ENCODE results near the gene ST14.

The ST14 gene

DNA sequence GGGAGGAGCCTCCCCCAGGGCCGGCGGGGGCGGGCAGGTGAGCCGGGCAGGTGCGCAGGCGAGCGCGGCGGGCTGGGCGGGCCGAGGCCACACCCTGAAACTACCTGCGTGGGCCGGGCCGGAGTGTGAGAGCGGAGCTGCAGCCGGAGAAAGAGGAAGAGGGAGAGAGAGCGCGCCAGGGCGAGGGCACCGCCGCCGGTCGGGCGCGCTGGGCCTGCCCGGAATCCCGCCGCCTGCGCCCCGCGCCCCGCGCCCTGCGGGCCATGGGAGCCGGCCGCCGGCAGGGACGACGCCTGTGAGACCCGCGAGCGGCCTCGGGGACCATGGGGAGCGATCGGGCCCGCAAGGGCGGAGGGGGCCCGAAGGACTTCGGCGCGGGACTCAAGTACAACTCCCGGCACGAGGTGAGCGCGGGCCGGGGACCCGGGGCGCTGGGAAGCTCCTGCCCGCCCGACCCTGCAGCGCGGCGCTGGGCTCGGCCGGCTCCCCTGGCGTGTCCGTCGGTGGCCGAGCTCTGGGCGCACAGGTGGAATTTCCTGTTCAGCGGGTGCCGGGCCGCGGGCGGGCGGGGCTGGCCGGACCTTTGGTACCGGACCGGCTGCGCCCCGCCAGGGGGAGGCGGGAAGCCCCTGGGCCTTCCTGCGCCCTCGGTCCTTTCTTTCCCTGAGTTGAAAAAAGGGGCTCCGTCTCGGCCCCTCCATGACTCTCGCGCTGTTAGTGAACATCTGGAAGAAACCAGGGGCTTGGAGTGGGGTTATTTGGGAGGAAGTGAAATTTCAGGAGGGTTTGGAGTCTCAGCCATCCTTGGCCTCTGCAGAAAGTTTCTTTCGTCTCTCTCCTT lies at the start of gene ST14:
TSS of gene ST14 (plus strand) at position 126 of the 841 bp plus-strand sequence. CDS start at position 324, 198 bp downstream.
- no peak for DNase-seq

DNA sequence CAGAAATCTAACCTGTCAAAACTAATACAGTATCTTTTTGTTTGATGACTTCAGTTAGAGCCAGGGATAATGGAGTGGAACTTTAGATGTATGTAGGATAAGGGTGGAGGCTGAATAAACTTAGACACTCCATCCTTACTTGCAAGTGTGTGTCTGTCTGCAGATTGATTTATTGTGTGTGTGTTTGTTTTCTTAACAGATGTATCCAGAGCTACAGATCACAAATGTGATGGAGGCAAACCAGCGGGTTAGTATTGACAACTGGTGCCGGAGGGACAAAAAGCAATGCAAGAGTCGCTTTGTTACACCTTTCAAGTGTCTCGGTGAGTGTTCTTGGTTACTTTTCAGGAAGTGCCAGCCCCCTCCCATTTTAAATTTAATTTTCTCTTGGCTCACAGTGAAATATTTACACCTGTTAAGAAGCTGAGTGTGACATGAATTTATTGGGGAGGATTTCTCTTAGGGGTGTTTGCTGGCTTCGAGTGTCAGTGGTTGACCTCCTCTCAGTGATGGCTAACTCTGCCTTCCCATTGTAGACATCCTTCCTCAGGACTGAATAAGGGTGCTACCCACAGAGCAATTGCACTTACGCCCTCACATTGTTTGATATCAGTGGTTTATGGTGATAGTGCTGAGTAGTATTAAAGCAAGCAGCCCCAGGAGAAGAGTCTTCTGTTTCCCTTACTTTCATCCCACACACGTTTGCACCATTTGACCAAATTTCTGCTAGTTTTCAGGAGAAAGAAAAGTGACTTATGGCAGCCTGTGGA lies 49.1 kb upstream of the ST14 start:
- no peak for DNase-seq

DNA sequence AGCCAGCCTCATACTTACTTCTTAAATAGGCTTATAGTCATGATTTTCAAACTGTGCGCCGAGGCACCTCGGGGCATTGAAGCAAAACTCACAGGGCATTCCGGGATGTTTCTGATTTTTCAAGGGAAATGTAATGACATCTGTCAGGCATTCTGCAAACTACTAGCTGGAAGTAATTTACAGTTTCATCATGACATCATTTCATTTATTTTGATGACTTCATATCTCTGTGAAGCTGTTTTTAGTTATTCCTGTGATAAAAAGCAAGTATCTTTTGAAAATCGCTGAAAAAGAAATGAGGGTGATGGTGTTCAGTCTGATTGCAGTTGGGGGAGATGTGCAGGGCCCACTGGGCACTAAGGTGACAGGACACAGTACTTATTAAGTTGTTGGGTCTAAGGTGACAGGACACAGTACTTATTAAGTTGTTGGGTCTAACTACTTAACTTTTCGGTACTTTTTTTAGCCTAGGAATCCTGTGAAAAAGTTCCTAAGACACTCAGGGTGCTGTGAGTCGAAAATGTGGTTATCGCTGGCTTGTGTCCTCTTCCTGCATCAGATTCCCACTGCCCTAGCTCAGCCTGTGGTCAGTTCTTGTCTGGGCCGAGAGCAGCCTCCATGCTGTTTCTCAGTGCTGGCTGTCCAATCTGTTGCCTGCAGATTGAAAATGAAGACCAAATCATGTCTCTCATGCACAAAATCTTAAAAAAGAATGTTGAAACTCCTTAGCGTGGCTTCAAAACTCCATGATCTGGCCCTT lies 47.3 kb upstream of the ST14 start:
- no peak for DNase-seq

DNA sequence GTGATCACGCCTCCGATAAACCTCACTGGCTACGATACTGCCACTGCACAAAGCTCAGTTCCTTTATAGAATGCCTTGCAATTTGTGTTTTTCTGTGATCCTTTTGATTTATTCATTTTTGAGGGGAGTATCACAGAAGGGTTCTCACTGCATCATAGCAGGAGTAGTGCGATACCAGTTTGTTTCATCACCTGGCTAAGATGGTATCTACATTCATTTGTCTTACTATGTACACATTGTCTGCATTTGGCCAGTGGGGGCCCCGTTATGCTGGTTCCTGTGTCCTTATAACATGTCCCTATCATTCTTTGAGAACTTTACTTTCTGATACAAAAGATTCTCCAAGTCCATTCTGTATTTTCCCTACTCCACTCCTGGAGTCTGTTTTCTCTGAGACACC lies 45.3 kb upstream of the ST14 start:
- DNase-seq, result no peak

DNA sequence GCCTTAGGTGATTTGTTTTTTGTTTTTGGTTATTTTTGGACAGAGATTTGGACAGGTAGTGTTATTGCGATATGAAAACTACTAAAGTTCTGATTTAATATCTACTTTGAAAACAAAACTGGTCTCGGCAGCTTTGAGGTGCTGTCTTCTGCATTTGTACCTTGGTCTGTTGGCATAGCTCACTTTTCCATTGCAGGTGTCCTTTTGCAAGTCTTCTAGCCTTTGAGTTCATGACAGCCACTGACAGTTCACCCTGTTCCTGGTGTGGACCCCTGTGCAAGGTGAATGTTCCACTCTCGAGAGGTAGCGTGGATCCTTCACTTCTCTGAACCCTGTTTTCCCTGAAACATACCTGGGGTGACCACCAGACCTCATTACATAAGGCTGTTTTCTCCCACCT lies 44.9 kb upstream of the ST14 start:
- no peak for DNase-seq

DNA sequence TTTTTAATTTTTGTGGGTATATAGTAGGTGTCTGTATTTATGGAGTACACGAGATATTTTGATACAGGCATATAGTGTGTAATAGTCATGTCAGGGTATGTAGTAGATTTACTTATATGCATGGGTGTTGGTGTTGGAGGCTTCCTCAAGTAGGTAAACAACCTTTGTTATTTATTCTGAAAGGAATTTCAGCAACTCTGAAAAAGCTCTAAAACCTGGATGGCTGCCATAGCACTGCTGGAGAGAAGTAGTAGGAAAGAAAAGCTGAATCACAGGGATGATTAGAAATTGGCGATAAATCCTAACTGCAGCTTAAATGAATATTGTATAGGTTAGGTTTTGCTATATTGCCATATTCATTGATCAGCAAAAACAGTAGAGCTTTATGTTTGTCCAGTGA lies 44.4 kb upstream of the ST14 start:
- DNase-seq, result no peak

DNA sequence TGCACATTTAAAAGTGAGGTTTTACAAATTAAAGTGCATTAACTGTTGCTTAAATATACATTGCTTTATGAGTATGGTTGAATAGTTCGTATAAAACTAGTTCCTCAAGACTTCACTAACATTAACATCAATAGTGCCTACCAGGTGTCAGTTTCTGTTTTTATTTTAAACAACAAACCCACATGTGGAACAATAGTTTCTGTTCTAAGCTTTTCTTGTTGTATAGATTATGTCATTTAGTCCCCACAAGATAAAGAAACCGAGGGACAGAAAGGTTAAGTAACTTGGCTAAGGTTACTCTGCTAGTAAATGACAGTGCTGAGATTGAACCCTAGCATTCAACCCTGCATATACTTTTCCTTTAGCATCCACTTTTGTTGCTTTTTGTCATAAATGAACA lies 41.4 kb upstream of the ST14 start:
- DNase-seq, result no peak

DNA sequence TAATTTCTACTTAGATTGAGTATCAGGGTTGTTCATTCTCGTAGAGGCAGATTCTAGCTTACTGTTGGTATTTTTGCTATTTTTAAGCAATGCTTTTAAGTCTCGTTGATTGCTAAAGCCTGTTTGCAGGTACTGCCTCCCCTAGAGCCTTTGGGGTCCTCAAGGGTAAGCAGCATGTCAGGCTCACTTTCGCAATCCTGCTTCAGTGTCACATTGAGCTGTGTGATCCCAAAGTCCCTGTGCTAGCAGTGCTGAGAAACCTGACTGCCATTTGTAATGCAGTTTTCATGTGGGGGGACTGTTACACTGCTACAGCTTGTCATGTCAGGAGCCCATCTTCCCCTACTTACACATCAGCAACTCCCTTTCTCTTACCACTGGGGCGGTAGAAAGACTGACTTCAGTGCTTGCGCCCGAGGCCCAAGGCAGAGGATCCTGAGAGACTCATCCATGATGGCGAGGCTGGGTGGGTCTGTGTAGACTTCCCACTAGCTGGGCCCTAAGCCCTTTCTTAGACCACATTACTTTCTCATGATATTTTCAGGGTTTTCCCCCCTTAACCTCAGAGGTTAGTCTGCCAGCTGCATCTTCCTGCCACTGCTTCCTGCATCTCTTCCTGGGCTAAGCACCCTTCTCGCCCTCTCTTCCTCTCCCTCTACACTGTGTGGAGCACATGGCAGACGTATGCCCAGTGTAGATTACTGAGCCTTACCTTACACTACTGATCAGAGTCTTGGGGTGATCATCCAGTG lies 40.8 kb upstream of the ST14 start:
- DNase-seq, result no peak

DNA sequence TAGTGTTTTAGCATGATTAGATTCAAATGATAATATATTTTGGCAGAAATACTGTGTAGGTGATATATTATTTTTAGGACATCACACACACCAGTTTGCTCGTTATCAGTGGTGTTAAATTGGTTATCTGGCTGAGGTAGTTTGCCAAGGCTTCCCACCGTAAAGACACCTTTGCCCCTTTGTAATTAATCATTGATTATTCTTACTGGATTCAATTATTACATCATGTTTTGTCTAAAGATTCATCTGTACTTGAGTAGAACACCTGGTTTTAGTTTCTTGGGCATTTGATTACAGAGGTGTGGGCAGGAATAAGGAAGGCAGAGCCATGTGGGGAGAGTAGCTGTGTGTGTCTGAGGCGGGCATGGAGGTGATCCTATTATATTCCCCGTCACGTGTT lies 39.5 kb upstream of the ST14 start:
- no peak for DNase-seq

DNA sequence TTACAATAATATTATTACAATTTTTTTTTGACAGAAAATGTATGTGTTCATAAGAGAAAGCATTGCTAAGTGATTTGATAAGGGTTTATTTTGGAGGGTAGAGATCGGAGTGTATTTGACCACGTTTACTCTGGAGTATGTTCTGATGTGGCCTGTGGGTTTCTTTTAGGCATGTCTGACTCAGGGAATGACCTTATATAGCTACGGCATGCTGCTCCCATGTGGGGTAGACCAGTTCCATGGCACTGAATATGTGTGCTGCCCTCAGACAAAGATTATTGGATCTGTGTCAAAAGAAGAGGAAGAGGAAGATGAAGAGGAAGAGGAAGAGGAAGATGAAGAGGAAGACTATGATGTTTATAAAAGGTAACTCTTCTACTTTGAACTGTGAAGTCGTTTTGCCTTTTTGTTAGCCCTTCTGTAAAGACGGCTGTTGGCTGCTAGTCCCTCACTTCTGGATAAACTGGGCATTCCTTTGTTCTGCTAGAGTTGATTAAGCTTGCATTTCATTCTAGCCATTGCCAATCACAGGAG lies 38.1 kb upstream of the ST14 start:
- DNase-seq, result no peak

DNA sequence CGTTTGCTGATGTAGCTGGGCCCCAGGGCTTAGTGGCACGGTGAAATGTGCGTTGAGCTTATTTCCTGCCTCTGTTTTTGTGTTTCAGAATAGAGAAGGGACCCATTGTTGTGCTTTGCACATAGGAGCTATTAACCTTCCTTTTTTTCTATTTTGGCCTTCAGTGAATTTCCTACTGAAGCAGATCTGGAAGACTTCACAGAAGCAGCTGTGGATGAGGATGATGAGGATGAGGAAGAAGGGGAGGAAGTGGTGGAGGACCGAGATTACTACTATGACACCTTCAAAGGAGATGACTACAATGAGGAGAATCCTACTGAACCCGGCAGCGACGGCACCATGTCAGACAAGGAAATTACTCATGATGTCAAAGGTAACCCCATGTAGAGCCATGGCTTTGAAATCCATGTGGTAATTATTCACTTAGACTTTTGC lies 37.4 kb upstream of the ST14 start:
- no peak for DNase-seq

DNA sequence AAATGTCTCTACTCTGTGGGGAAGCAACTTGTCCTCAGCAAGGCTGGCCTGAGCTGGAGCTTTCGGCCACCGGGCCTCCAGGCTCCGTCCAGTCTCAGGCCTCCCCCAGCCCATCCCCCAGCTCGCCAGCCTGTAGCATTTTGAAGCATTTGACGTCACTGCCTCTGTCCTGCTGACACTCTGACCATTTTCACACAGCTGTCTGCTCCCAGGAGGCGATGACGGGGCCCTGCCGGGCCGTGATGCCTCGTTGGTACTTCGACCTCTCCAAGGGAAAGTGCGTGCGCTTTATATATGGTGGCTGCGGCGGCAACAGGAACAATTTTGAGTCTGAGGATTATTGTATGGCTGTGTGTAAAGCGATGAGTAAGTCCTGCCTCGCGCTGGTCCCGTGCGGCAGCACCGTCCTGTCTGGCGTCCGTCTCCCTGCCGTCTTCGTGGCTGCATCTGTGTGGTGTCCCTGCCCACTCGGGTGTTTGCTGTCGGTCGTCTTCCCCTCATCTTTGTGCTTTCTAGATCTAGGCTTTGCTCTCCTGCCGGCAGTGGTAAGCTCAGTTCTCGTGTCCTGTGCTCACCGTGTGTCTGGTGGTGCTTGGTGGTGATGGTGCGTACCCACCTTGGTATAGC lies 36.1 kb upstream of the ST14 start:
- DNase-seq, result no peak

DNA sequence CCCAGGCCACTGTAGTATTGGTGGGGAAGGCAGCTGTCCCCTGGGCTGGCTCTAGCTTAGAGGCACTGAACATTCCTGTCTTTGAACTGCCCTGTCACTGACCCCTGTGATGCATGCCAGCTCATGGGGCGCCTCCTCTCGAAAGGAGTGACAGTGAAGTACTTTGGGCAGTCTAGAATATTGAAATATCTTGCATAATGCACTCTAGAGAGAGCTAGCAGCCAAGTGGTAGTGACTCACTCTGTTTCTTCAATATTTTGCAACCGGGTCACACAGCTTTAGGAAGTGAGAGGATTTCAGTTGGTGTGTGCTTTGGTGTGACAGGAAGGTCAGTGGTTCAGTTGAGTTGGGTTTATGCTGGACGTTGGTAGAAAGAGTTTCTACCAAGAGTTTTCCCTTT lies 35.5 kb upstream of the ST14 start:
- DNase-seq, result no peak

DNA sequence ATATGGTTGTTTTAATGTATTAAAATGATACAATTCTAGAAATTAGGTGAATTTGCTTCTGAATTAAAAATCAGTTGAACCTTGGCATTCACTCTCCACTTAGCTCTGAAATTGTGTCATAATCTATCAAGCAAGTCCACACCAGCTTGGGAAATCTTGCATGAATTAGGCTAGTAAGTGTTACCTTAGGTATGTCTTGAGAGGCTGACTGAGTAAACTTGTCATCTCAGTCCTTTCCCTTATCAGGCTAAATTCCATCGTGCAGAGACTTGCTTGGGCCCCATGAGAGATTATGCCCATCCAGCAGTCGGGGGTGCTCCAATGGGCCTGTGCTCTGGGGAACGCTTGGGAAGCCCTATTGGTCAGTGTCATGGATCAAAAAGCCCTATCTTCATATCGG lies 33.9 kb upstream of the ST14 start:
- no peak for DNase-seq

DNA sequence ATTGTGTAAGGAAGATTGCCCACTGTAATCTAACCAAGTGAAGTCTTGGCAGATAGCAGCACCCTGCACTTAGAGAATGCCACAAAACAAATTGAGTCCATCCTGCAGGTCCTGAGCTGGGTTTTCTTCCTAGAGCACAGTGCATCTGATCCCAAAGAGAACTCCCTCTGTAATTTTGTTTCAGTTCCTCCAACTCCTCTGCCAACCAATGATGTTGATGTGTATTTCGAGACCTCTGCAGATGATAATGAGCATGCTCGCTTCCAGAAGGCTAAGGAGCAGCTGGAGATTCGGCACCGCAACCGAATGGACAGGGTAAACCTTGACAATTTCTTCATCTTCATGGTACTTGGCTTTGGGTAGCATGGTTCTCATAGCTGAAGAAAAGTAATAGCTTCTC lies 33.1 kb upstream of the ST14 start:
- DNase-seq, result no peak

DNA sequence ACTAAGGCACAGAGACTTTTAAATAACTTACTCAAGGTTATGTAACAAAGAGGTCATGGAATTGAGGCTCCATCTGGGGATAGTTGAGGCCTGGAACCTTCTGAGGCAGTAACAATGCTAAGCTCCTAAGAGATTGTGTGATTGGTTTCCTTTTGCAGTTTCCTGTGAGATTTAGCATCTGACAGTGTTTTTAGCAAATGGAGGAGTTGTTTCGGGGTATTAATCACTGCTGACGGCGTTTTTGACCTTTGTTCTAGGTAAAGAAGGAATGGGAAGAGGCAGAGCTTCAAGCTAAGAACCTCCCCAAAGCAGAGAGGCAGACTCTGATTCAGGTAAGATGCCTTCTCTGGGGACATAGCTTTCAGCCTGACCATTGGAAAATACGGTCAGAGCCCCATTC lies 32.1 kb upstream of the ST14 start:
- no peak for DNase-seq

DNA sequence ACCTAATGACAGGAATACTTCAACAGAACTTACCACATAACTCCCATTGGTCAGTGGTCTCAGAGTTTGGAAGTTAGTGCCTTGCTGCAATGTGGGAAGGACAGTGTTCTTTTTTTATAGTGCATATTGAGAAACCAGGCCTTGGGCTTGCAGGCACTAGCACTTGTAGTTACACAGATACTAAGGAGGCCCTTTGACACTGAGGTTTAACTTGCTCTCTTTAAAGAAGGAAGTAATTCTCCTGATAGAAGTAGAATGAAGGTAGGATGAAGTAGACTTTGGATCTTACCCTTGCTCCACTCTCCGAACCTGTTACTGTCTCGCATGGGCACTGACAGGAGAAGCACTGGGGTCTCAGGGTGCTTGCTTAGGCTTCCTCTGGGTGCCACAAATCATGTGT lies 31.0 kb upstream of the ST14 start:
- no peak for DNase-seq

DNA sequence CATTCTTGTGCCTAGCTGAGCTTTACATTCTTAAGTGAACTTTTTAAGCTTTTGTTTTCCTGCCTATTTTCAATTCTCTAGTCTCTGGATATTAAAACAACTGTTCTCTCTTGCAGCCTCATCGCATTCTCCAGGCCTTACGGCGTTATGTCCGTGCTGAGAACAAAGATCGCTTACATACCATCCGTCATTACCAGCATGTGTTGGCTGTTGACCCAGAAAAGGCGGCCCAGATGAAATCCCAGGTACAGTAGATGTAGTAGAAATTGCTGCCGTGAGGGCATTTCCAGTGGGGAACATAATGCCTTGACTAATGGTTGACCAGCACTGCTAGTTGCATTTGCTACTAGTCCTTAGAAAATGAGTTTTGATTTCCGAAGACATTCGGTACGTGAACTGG lies 29.7 kb upstream of the ST14 start:
- no peak for DNase-seq

DNA sequence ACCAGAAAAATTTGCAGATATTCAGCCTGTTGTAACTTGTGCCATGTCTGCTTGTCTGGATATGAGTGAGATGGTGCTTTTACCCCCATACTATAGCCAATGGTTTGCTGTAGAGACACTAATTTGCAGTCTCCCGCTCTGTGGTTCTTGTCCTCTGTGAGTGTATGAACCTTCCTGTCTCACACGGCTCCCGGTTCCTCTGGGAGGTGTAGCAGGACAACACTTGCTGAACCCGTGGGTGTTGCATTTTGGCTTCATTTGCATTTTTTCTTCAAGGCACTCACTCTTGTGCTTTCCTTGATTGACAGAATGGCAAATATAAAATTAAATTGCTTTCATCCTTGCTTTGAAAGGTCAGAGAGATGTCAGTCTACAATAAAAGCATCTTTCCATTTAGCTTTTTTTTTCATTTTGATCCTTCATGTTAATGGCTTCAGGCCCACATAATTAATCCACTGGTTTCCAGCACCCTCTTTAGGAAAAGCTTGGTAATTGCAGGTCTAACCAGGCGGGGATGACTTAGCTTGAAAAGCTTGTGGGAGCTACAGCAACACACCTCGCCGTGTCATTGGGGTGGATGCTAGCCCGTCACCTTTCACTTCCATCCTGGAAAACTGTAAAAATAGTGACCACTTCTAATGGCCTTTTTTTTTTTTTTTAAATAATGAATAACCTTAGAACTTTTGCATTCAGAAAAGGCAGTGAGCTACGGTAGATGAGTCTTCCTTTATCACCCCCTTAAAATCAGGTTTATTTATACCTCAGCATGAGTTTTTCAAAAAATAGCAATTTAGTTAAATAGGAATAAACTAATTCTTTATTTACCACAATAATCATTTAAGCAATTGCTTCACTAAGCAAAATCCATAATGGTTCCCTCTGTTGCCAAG lies 27.4 kb upstream of the ST14 start:
- DNase-seq, result peak; percentile 37

DNA sequence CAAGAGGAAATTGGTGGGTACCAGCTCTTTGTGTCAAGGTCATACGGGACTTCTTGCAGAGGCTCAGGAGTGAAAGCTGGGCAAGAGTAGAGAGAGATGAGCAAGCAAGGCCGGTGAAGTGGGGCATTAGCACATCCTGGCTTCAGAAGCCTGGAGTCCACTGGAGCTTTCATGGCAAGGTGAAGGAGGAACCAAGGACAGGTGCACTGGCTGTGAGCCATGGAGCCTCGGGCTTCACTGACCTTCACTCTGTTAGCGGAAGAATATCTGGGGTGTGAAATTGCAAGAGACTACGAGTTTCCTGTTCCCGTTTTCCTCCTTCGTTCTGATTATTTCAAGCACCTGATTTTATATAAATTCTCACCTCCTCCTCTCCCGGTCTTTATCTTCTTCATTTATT lies 25.9 kb upstream of the ST14 start:
- DNase-seq, result no peak

DNA sequence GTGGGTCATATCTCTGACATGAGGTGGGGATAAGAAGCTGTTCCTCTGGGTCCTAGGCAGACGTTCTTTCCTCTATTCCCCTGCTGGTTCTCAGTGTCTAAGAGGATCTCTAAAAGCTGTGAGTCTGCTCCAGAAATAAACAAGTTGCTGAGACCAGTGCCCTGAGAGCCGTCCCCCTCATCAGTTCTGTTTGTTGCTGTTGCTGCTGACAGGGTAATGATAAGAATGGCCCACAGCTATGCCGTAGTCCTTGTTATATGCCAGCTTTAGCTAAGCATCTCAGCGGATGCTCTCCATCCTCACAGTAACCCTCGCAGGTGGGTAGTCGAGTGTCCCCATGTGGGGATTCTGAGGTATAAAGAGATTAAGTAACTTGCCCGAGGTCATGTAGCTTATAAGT lies 23.5 kb upstream of the ST14 start:
- no peak for DNase-seq
